K562 (cell line): ENCODE measurements around the gene RGS14. TPM values are rescaled to one million over a fixed set of nuclear protein-coding genes. Genes with fewer than 3 reads are reported as not detected.

Source experiments
- CEBPG ChIP-seq, 3 experiments: fragments of 200-800 bp in 1 of 3; sonication (Bioruptor generic) in 1 of 3; sonication (generic) in 1 of 3; formaldehyde crosslinking in 1 of 3; IDR thresholded peaks in 2 of 3; conservative IDR thresholded peaks in 1 of 3; 2 replicates each; pipeline versions ENCODE4 v1.6.1 to v1.8.0; 2016 to 2022; ENCODE audit warnings: missing compliant biosample characterization in 2 of 3, missing genetic modification characterization in 2 of 3, mild to moderate bottlenecking in 1 of 3, missing genetic modification reagents in 1 of 3
- CTCF ChIP-seq, 3 experiments: IDR thresholded peaks in 2 of 3; conservative IDR thresholded peaks in 1 of 3; 2 replicates each; pipeline ENCODE4 v1.5.1; 2011 to 2012; ENCODE audit warnings: low read length in 3 of 3, mild to moderate bottlenecking in 3 of 3, control low read depth in 2 of 3, improper control_type of control experiment in 1 of 3, inconsistent platforms in 1 of 3, low read depth in 1 of 3, mixed read lengths in 1 of 3, moderate library complexity in 1 of 3; ENCODE audit not compliant: insufficient read depth in 2 of 3
- HMBOX1 ChIP-seq: sonication (generic); IDR thresholded peaks from 2 replicates; pipeline ENCODE4 v1.6.1; 2016
- HNRNPK ChIP-seq: fragments of 200-400 bp; formaldehyde crosslinking; IDR thresholded peaks from one replicate; pipeline ENCODE4 v1.6.1; 2018; ENCODE audit warnings: mild to moderate bottlenecking, low read depth, low read length; ENCODE audit not compliant: poor library complexity, severe bottlenecking
- KLF16 ChIP-seq: IDR thresholded peaks from 2 replicates; pipeline ENCODE4 v1.6.1; 2016; ENCODE audit warnings: antibody characterized with exemption
- L3MBTL2 ChIP-seq: fragments of 450-650 bp; IDR thresholded peaks from 2 replicates; pipeline ENCODE4 v1.6.1; 2016; ENCODE audit warnings: mild to moderate bottlenecking, moderate library complexity
- RAD21 ChIP-seq, 2 experiments: fragments of 250-450 bp in 1 of 2; fragments of 450-650 bp in 1 of 2; sonication (Bioruptor Pico) in 1 of 2; formaldehyde crosslinking in 1 of 2; IDR thresholded peaks in 1 of 2; conservative IDR thresholded peaks in 1 of 2; 2 replicates each; pipeline versions ENCODE4 v1.4.0 to v1.8.0; 2020 to 2022; ENCODE audit warnings: mild to moderate bottlenecking in 2 of 2, moderate library complexity in 1 of 2
- SMAD4 ChIP-seq: fragments of 250-450 bp; sonication (Bioruptor Pico); conservative IDR thresholded peaks from 2 replicates; pipeline ENCODE4 v1.8.0; 2021; ENCODE audit warnings: inconsistent platforms, mild to moderate bottlenecking, moderate library complexity
- STAG1 ChIP-seq: sonication (generic); formaldehyde crosslinking; IDR thresholded peaks from 2 replicates; pipeline ENCODE4 v1.5.0; 2020; ENCODE audit warnings: missing genetic modification reagents, borderline replicate concordance
- ZNF239 ChIP-seq: fragments of 250-450 bp; sonication (Bioruptor Pico); IDR thresholded peaks from 2 replicates; pipeline ENCODE4 v1.4.0; 2020; ENCODE audit warnings: mild to moderate bottlenecking
- ZSCAN32 ChIP-seq: fragments of 450-650 bp; formaldehyde crosslinking; IDR thresholded peaks from 2 replicates; pipeline ENCODE4 v1.4.0; 2020; ENCODE audit warnings: mild to moderate bottlenecking, moderate library complexity
- polyA plus RNA-seq, 8 experiments: library from polyadenylated mRNA; depleted of rRNA in 4 of 8; stranded (reverse) in 5 of 8; unstranded in 3 of 8; fragments of >200 nt; fragmentation: Nextera tagmentation in 2 of 8; fragmentation: Illumina TruSeq in 1 of 8; extraction: Ambion mirVana in 2 of 8; extraction: Trizol in 1 of 8; gene quantifications; 2 replicates each; pipeline versions ENCODE4 v1.2.1 to v1.2.3, GENCODE V29; 2011 to 2014; ENCODE audit warnings: inconsistent platforms in 1 of 8, missing spikeins in 1 of 8
- total RNA-seq, 7 experiments: library from RNA; depleted of rRNA in 6 of 7; stranded (reverse); fragments of >200 nt in 6 of 7; fragmentation: Illumina TruSeq in 2 of 7; extraction: Trizol in 2 of 7; gene quantifications; 2 replicates each; pipeline versions ENCODE4 v1.2.1 to v1.2.3, GENCODE V29; 2011 to 2021; ENCODE audit warnings: low replicate concordance in 1 of 7

Gene RGS14
- total and polyA plus RNA-seq, 9 of the 15 experiments (the other 6 are each of a cell fraction or from before 2014, with no cell fraction given) = 0.28 to 75.9 (median 34.5) TPM

- 0 out of 2 replicates have a peak, but pooled peaks have one; percentile 18 for TF ChIP-seq L3MBTL2
- TF ChIP-seq HNRNPK = no peak
- no peak for TF ChIP-seq ZNF239 (CRISPR knock-in tag)
- peak; percentile 70 to 87 for TF ChIP-seq RAD21 (CRISPR knock-in tag; conservative IDR thresholded peaks at IDR 0.05 in 1 of 2, IDR thresholded peaks at IDR 0.05 in 1 of 2)
- TF ChIP-seq CEBPG (CRISPR knock-in tag; IDR thresholded peaks at IDR 0.05) = no peak
- TF ChIP-seq CEBPG (tag; conservative IDR thresholded peaks at IDR 0.05 in 1 of 2, IDR thresholded peaks at IDR 0.05 in 1 of 2) = peak in 1 of 2 experiments; percentile 22; a peak in 1 of 4 replicates
- TF ChIP-seq STAG1 (CRISPR knock-in tag) = peak; percentile 44; the same call in 1 of the 2 replicates
- peak; percentile 66 for TF ChIP-seq KLF16
- peak; percentile 30; the same call in 1 of the 2 replicates for TF ChIP-seq HMBOX1
- TF ChIP-seq CTCF (IDR thresholded peaks at IDR 0.05 in 2 of 3, conservative IDR thresholded peaks at IDR 0.05 in 1 of 3; ENCODE audit: insufficient read depth in 2 of 3, low read depth in 1 of 3, low read length in 3 of 3) = peak; percentile 87 to 98 (median 94)
- TF ChIP-seq SMAD4 (CRISPR knock-in tag) = no peak
- TF ChIP-seq ZSCAN32 (CRISPR knock-in tag) = no peak
These were observed 39.8 kb upstream of the RGS14 start (continued) for GRCh38 chr5:177317959-177318377.
